Endothelial cell of umbilical vein (primary cell): ENCODE measurements around the gene LRRC28. TPM values are rescaled to one million over a fixed set of nuclear protein-coding genes. Genes with fewer than 3 reads are reported as not detected.

Source experiments
- BruUV-seq: library from RNA; stranded (reverse); fragments of 400-500 nt; replicated peaks from 2 replicates; lab custom pipeline; 2021; lab: Mats Ljungman, UMichigan
- CTCF ChIA-PET: fragments of 300-600, 350-600 bp; sonication (Branson Sonifier 250); formaldehyde crosslinking; loops from one replicate; lab custom pipeline; 2021; ENCODE audit warnings: antibody characterized with exemption, inconsistent platforms; lab: Charles Lee
- POLR2A ChIA-PET: fragments of 300-600, 350-600 bp; sonication (Branson Sonifier 250); formaldehyde crosslinking; loops from one replicate; lab custom pipeline; 2021; ENCODE audit warnings: antibody characterized with exemption, inconsistent platforms; lab: Charles Lee
- DNase-seq: peaks from one replicate; pipeline ENCODE4 v3.0.0-alpha.2; 2011; ENCODE audit warnings: low read depth, low spot score
- FAIRE-seq: peaks from 2 replicates; lab custom pipeline; 2011; peaks lifted over from hg19 to GRCh38; lab: Jason Lieb, UNC
- H2AFZ ChIP-seq: 2 replicates; pipeline ENCODE4 v1.6.0; 2012; ENCODE audit warnings: low read depth, low read length, control low read depth, inconsistent platforms
- H3K27ac ChIP-seq: 2 replicates; pipeline ENCODE4 v1.5.1; 2011; ENCODE audit warnings: low read depth, mild to moderate bottlenecking, control low read depth, low read length, moderate library complexity; ENCODE audit not compliant: insufficient read depth
- H3K27me3 ChIP-seq, 2 experiments: 2 replicates each; pipeline versions ENCODE4 v1.6.0 to v1.6.1; 2011; ENCODE audit warnings: low read length in 2 of 2, mixed read lengths in 1 of 2; ENCODE audit not compliant: control insufficient read depth in 2 of 2, insufficient read depth in 2 of 2
- H3K36me3 ChIP-seq, 2 experiments: 2 replicates in 1 of 2; 3 replicates in 1 of 2; pipeline ENCODE4 v1.5.1; 2011; ENCODE audit warnings: low read length in 2 of 2, mild to moderate bottlenecking in 1 of 2, moderate library complexity in 1 of 2; ENCODE audit not compliant: control insufficient read depth in 2 of 2, insufficient read depth in 2 of 2; ENCODE audit errors: extremely low read depth in 1 of 2
- H3K4me1 ChIP-seq: 3 replicates; pipeline ENCODE4 v1.5.1; 2011; ENCODE audit warnings: mild to moderate bottlenecking, low read length; ENCODE audit not compliant: control insufficient read depth, insufficient read depth; ENCODE audit errors: extremely low read depth
- H3K4me2 ChIP-seq: 2 replicates; pipeline ENCODE4 v1.6.1; 2011; ENCODE audit warnings: low read length, control low read depth, mixed read lengths; ENCODE audit not compliant: insufficient read depth
- H3K4me3 ChIP-seq, 3 experiments: fragments of 200-600 bp in 1 of 3; sonication (generic), shearing (Covaris generic) in 1 of 3; replicated peaks in 1 of 3; 2 replicates each; pipeline ENCODE4 v1.5.1; 2011 to 2016; ENCODE audit warnings: control low read depth in 3 of 3, low read length in 3 of 3, mild to moderate bottlenecking in 2 of 3, inconsistent platforms in 1 of 3, low read depth in 1 of 3, moderate library complexity in 1 of 3; ENCODE audit not compliant: insufficient read depth in 1 of 3
- H3K79me2 ChIP-seq: 2 replicates; pipeline ENCODE4 v1.6.0; 2012; ENCODE audit warnings: low read length, inconsistent platforms; ENCODE audit not compliant: control insufficient read depth, insufficient read depth
- H3K9ac ChIP-seq: replicated peaks from 2 replicates; pipeline ENCODE3; 2011; ENCODE audit warnings: low read length, control low read depth; ENCODE audit not compliant: insufficient read depth; ENCODE audit errors: extremely low read depth
- H3K9me1 ChIP-seq: replicated peaks from 3 replicates; pipeline ENCODE4 v1.6.0; 2011; ENCODE audit warnings: mild to moderate bottlenecking, low read length; ENCODE audit not compliant: control insufficient read depth, insufficient read depth; ENCODE audit errors: extremely low read depth
- H3K9me3 ChIP-seq: replicated peaks from 2 replicates; pipeline ENCODE4 v1.5.1; 2012; ENCODE audit warnings: low read length, inconsistent platforms; ENCODE audit not compliant: control insufficient read depth, insufficient read depth
- H4K20me1 ChIP-seq: replicated peaks from 2 replicates; pipeline ENCODE3; 2011; ENCODE audit warnings: mild to moderate bottlenecking, low read length; ENCODE audit not compliant: control insufficient read depth, insufficient read depth; ENCODE audit errors: extremely low read depth
- CTCF ChIP-seq, 2 donors: IDR thresholded peaks; 1 replicate in 1 of 2; 2 replicates in 1 of 2; pipeline ENCODE4 v1.5.1; 2011; ENCODE audit warnings: low read length in 2 of 2, mild to moderate bottlenecking in 2 of 2, moderate library complexity in 2 of 2, control low read depth in 1 of 2, inconsistent platforms in 1 of 2, low read depth in 1 of 2; ENCODE audit not compliant: insufficient read depth in 1 of 2; ENCODE audit errors: extremely low read depth in 1 of 2
- EZH2 ChIP-seq: IDR thresholded peaks from 2 replicates; pipeline ENCODE4 v1.6.1; 2012; ENCODE audit warnings: borderline replicate concordance, low read depth, mild to moderate bottlenecking, moderate library complexity, low read length, inconsistent platforms; ENCODE audit not compliant: severe bottlenecking
- FOS ChIP-seq: IDR thresholded peaks from 2 replicates; pipeline ENCODE4 v1.6.1; 2011; ENCODE audit warnings: mild to moderate bottlenecking, low read length, moderate library complexity, borderline replicate concordance; ENCODE audit not compliant: insufficient read depth
- GATA2 ChIP-seq: IDR thresholded peaks from 2 replicates; pipeline ENCODE4 v1.7.0; 2011; ENCODE audit warnings: low read depth, mild to moderate bottlenecking, moderate library complexity, mixed read lengths, low read length; ENCODE audit not compliant: insufficient read length, insufficient read depth
- JUN ChIP-seq: IDR thresholded peaks from 2 replicates; pipeline ENCODE4 v1.6.1; 2011; ENCODE audit warnings: borderline replicate concordance, low read depth; ENCODE audit not compliant: insufficient read length, insufficient read depth
- MYC ChIP-seq: IDR thresholded peaks from one replicate; pipeline ENCODE4 v1.6.1; 2011; ENCODE audit warnings: mild to moderate bottlenecking, low read depth, low read length
- POLR2A ChIP-seq: IDR thresholded peaks from 2 replicates; pipeline ENCODE4 v1.6.1; 2012; ENCODE audit warnings: low read depth, mild to moderate bottlenecking, control low read depth, low read length
- POLR2AphosphoS5 ChIP-seq: IDR thresholded peaks from 2 replicates; pipeline ENCODE4 v1.6.1; 2012; ENCODE audit warnings: low read depth, mild to moderate bottlenecking, control low read depth, low read length, moderate library complexity; ENCODE audit not compliant: insufficient read depth
- dilution Hi-C: fragments of 300-500 bp; cut with MboI; formaldehyde crosslinking; loops from one replicate; pipeline ENCODE4 v1.15.0; 2019; ENCODE audit warnings: low sequenced_read_pairs; ENCODE audit not compliant: extremely low pct_ligation_motif_present
- intact Hi-C: fragments of 100-400 bp; cut with micrococcal nuclease; formaldehyde crosslinking; loops from one replicate; pipeline ENCODE4 v1.10.0; 2022
- polyA plus RNA-seq, 4 experiments: library from polyadenylated mRNA; depleted of rRNA in 3 of 4; stranded (reverse) in 3 of 4; unstranded in 1 of 4; fragments of >200 nt; gene quantifications; 2 replicates each; pipeline versions ENCODE4 v1.2.1 to v1.2.3, GENCODE V29; 2011 to 2012; ENCODE audit warnings: missing spikeins in 1 of 4
- total RNA-seq: library from RNA; stranded (reverse); gene quantifications from 2 replicates; pipeline ENCODE4 v1.2.3, GENCODE V29; 2021
- TF ChIP-seq, protein P1 (sequence below): IDR thresholded peaks from 2 replicates; pipeline ENCODE4 v1.6.1; 2011; ENCODE audit not compliant: insufficient read depth, insufficient read length

The LRRC28 gene
- total and polyA plus RNA-seq, 2 donors (not counting 3 experiments of a cell fraction or from before 2014, with no cell fraction given): 19.6 to 26.7 TPM

- no peaks in the 10 kb centered on the region for H3K9me3 ChIP-seq
- no peaks in the 10 kb centered on the region for H3K36me3 ChIP-seq
- peaks cover 30% of the 10 kb centered on the region for H3K4me1 ChIP-seq
- no peak for TF ChIP-seq MYC
- peak; percentile 31 for TF ChIP-seq POLR2AphosphoS5
- H4K20me1 ChIP-seq: no peaks in the 10 kb centered on the region
- CTCF ChIA-PET: interaction anchor here (0.7 to 3.0 kb wide), 6 partner anchors 11 to 455 kb away, joined by 3 to 16 read pairs (median 4); partner anchors contain the start of gene SYNM
- POLR2A ChIA-PET: no interaction called here
- peak within 1 kb of the TSS; percentile 89 for H3K27ac ChIP-seq
- H2AFZ ChIP-seq: peak within 1 kb of the TSS; percentile 98
- BruUV-seq: TSS peak; percentile 37
- H3K9ac ChIP-seq: peak within 1 kb of the TSS; percentile 100
- H3K27me3 ChIP-seq: no peaks in the 10 kb centered on the region
- DNase-seq: peak; percentile 92
- intact Hi-C loops (loop anchor here (1.0 kb wide), 1 partner anchor 144 kb away; the partner anchor contains the start of gene SYNM), dilution Hi-C loops (no loop called here)
- peak; percentile 94 for FAIRE-seq
- peak within 1 kb of the TSS; percentile 77 to 100 (median 100) for H3K4me3 ChIP-seq
- H3K4me2 ChIP-seq: peak within 1 kb of the TSS; percentile 80
- peaks cover 27% of the 10 kb centered on the region for H3K79me2 ChIP-seq
- no peaks in the 10 kb centered on the region for H3K9me1 ChIP-seq
Measured at GRCh38 chr15:99249270-99249841, 1.9 kb upstream of the LRRC28 start, which contains the start of gene TTC23. TTC23 (minus strand) TSS chr15:99249581; CDS start chr15:99228712, 20,869 bp downstream.

DNA sequence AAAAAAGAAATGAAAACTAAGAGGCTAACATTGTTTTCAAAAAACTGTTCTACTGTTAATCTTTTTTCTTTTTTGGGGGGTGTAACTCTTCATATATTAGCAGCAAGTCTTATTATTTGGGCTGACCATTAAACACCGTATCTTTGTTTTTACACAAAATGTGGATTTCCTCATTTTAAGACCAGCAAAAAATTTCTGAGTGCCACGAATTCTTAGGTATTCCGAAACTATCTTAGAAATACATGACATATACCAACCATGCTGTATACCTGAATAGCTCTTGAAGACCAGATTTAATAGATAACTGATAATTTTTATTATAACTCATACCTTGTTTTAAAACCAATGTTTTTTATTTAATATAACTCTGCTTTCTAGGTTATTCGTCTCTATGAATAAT is 1.3 kb upstream of the LRRC28 start:
- BruUV-seq: TSS peak; percentile 15
- POLR2A ChIA-PET: no interaction called here

More for the DNA sequence above, 1.3 kb upstream of the LRRC28 start:
- CTCF ChIA-PET: interaction anchor here (0.7 to 3.0 kb wide), 6 partner anchors 11 to 455 kb away, joined by 3 to 16 read pairs (median 4); partner anchors contain the start of gene SYNM
- Histone ChIP-seq H3K4me3 (peak overlapping the region in 2 of 3 experiments; percentile 100), H2AFZ (peak overlapping the region; percentile 63), H3K27ac (peak overlapping the region; percentile 89), H3K36me3 (no peaks in the 10 kb centered on the region), H3K9me3 (no peaks in the 10 kb centered on the region), H3K4me1 (peaks cover 30% of the 10 kb centered on the region), H3K27me3 (no peaks in the 10 kb centered on the region), H3K9ac (peak overlapping the region; percentile 100), H3K4me2 (peak overlapping the region; percentile 80), H3K79me2 (peaks cover 27% of the 10 kb centered on the region), H3K9me1 (no peaks in the 10 kb centered on the region), H4K20me1 (no peaks in the 10 kb centered on the region)
- no peak for DNase-seq
- TF ChIP-seq, protein P1, sequence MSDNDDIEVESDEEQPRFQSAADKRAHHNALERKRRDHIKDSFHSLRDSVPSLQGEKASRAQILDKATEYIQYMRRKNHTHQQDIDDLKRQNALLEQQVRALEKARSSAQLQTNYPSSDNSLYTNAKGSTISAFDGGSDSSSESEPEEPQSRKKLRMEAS: no peak
- TF ChIP-seq JUN (no peak), EZH2 (no peak), GATA2 (no peak), MYC (no peak), FOS (no peak), POLR2A (no peak), POLR2AphosphoS5 (no peak), CTCF (IDR thresholded peaks at IDR 0.05; ENCODE audit: extremely low read depth in 1 of 2, insufficient read depth in 1 of 2, low read depth in 1 of 2, low read length in 2 of 2) (no peak)
- dilution Hi-C loops: no loop called here
- FAIRE-seq: no peak
- intact Hi-C loops: loop anchor here (2.0 kb wide), 1 partner anchor 317 kb away; no protein-coding TSS in a partner anchor
